ENCODE data around the gene PDZRN3.

DNA sequence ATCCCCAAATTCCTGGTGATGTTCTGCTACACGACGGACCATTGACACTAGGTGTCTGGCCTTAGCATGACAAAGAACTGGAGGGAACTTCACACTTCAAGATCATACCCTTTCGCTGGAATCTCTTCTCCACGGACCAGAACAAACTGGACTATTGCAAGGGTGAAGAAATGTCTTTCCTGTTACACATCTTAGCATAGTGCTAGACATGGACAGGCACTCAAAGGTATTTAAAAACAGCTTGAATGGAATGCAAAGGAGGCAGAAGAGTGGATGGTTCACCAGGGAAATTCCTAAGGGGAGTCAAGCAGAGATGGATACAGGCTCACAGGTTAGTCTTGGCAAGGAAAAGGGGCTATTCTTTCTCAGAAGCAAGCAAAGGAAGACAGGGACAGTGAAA, 33.5 kb upstream of the PDZRN3 start:
- TF ChIP-seq, protein P1, sequence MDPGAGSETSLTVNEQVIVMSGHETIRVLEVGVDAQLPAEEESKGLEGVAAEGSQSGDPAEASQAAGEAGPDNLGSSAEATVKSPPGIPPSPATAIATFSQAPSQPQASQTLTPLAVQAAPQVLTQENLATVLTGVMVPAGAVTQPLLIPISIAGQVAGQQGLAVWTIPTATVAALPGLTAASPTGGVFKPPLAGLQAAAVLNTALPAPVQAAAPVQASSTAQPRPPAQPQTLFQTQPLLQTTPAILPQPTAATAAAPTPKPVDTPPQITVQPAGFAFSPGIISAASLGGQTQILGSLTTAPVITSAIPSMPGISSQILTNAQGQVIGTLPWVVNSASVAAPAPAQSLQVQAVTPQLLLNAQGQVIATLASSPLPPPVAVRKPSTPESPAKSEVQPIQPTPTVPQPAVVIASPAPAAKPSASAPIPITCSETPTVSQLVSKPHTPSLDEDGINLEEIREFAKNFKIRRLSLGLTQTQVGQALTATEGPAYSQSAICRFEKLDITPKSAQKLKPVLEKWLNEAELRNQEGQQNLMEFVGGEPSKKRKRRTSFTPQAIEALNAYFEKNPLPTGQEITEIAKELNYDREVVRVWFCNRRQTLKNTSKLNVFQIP (CRISPR knock-in tag; IDR thresholded peaks at IDR 0.05; ENCODE audit: borderline replicate concordance, low read depth), result no peak
- no peak for TF ChIP-seq TOX (CRISPR knock-in tag; IDR thresholded peaks at IDR 0.05; ENCODE audit: borderline replicate concordance)
- TF ChIP-seq, protein P2, sequence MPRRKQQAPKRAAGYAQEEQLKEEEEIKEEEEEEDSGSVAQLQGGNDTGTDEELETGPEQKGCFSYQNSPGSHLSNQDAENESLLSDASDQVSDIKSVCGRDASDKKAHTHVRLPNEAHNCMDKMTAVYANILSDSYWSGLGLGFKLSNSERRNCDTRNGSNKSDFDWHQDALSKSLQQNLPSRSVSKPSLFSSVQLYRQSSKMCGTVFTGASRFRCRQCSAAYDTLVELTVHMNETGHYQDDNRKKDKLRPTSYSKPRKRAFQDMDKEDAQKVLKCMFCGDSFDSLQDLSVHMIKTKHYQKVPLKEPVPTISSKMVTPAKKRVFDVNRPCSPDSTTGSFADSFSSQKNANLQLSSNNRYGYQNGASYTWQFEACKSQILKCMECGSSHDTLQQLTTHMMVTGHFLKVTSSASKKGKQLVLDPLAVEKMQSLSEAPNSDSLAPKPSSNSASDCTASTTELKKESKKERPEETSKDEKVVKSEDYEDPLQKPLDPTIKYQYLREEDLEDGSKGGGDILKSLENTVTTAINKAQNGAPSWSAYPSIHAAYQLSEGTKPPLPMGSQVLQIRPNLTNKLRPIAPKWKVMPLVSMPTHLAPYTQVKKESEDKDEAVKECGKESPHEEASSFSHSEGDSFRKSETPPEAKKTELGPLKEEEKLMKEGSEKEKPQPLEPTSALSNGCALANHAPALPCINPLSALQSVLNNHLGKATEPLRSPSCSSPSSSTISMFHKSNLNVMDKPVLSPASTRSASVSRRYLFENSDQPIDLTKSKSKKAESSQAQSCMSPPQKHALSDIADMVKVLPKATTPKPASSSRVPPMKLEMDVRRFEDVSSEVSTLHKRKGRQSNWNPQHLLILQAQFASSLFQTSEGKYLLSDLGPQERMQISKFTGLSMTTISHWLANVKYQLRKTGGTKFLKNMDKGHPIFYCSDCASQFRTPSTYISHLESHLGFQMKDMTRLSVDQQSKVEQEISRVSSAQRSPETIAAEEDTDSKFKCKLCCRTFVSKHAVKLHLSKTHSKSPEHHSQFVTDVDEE (CRISPR knock-in tag; IDR thresholded peaks at IDR 0.05), result no peak
- TF ChIP-seq ESRRG (CRISPR knock-in tag; IDR thresholded peaks at IDR 0.05), result no peak
- TF ChIP-seq ISL1 (CRISPR knock-in tag; IDR thresholded peaks at IDR 0.05), result no peak
- TF ChIP-seq RARB (CRISPR knock-in tag; IDR thresholded peaks at IDR 0.05), result no peak
- no peak for TF ChIP-seq ZFP3 (CRISPR knock-in tag; IDR thresholded peaks at IDR 0.05)
- TF ChIP-seq, protein P3, sequence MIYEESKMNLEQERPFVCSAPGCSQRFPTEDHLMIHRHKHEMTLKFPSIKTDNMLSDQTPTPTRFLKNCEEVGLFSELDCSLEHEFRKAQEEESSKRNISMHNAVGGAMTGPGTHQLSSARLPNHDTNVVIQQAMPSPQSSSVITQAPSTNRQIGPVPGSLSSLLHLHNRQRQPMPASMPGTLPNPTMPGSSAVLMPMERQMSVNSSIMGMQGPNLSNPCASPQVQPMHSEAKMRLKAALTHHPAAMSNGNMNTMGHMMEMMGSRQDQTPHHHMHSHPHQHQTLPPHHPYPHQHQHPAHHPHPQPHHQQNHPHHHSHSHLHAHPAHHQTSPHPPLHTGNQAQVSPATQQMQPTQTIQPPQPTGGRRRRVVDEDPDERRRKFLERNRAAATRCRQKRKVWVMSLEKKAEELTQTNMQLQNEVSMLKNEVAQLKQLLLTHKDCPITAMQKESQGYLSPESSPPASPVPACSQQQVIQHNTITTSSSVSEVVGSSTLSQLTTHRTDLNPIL (CRISPR knock-in tag; IDR thresholded peaks at IDR 0.05; ENCODE audit: low read depth), result no peak
- TF ChIP-seq ARNTL (CRISPR knock-in tag; IDR thresholded peaks at IDR 0.05; ENCODE audit: borderline replicate concordance, low read depth), result no peak
